Esophagus muscularis mucosa (tissue), 3 donors: Measurements from ENCODE around the gene UACA.

Experiments
- POLR2AphosphoS5 ChIP-seq, 2 donors: sonication (generic); formaldehyde crosslinking; IDR thresholded peaks; one replicate each; pipeline ENCODE4 v1.6.1; 2017; ENCODE audit warnings: antibody characterized with exemption in 2 of 2
- TF ChIP-seq, protein P1 (sequence below), 3 experiments: fragments of 200-600 bp in 2 of 3; fragments of 450-650 bp in 1 of 3; sonication (generic) in 2 of 3; IDR thresholded peaks; one replicate each; pipeline ENCODE4 v1.5.1; 2017 to 2019; ENCODE audit warnings: antibody characterized with exemption in 3 of 3, mild to moderate bottlenecking in 2 of 3, moderate library complexity in 1 of 3

DNA sequence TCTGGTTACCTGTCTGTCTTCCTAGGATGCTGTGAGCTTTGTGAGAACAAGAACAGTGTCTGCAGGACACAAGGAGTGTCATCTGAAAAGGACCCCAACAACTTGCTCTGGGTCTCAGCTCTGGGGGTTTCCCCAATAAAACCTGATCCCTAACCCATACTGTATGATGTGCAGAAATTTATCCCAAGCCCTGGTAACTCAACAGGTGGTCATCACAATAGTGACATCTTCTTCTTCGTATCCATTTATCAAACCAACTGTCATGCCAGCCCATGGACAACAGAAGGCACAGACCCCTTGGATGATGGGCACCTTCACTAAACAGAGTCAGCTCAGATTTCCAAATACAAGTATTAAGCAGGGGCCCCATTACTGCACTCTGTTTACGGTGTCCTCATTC, 127.5 kb downstream of the UACA start:
- TF ChIP-seq, protein P1, sequence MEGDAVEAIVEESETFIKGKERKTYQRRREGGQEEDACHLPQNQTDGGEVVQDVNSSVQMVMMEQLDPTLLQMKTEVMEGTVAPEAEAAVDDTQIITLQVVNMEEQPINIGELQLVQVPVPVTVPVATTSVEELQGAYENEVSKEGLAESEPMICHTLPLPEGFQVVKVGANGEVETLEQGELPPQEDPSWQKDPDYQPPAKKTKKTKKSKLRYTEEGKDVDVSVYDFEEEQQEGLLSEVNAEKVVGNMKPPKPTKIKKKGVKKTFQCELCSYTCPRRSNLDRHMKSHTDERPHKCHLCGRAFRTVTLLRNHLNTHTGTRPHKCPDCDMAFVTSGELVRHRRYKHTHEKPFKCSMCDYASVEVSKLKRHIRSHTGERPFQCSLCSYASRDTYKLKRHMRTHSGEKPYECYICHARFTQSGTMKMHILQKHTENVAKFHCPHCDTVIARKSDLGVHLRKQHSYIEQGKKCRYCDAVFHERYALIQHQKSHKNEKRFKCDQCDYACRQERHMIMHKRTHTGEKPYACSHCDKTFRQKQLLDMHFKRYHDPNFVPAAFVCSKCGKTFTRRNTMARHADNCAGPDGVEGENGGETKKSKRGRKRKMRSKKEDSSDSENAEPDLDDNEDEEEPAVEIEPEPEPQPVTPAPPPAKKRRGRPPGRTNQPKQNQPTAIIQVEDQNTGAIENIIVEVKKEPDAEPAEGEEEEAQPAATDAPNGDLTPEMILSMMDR (IDR thresholded peaks at IDR 0.05): no peak
- TF ChIP-seq POLR2AphosphoS5 (IDR thresholded peaks at IDR 0.05): no peak
